K562 (cell line): ENCODE results near the gene PAK1IP1. TPM values are rescaled to one million over a fixed set of nuclear protein-coding genes. Genes with fewer than 3 reads are reported as not detected.

ENCODE experiments used
- CHD7 ChIP-seq: fragments of 200-600 bp; sonication (generic); IDR thresholded peaks from one replicate; pipeline ENCODE4 v1.6.1; 2012; ENCODE audit warnings: mild to moderate bottlenecking, low read depth, low read length, inconsistent platforms
- ILK ChIP-seq: fragments of 450-650 bp; IDR thresholded peaks from 2 replicates; pipeline ENCODE4 v1.6.1; 2016; ENCODE audit warnings: missing genetic modification characterization, low read depth, mild to moderate bottlenecking, missing compliant biosample characterization, moderate library complexity, borderline replicate concordance
- KDM4B ChIP-seq, 2 experiments: fragments of 450-650 bp in 1 of 2; sonication (generic) in 1 of 2; IDR thresholded peaks; 2 replicates each; pipeline ENCODE4 v1.6.1; 2016 to 2017; ENCODE audit warnings: borderline replicate concordance in 2 of 2, antibody characterized with exemption in 1 of 2, low read depth in 1 of 2, mild to moderate bottlenecking in 1 of 2
- KLF16 ChIP-seq: IDR thresholded peaks from 2 replicates; pipeline ENCODE4 v1.6.1; 2016; ENCODE audit warnings: antibody characterized with exemption
- MAFK ChIP-seq: IDR thresholded peaks from 2 replicates; pipeline ENCODE4 v1.6.1; 2011; ENCODE audit warnings: low read length, improper control_type of control experiment
- MBD1 ChIP-seq: fragments of 250-450 bp; sonication (Bioruptor Pico); IDR thresholded peaks from 2 replicates; pipeline ENCODE4 v1.8.0; 2022; ENCODE audit warnings: inconsistent platforms
- NKRF ChIP-seq: fragments of 450-650 bp; IDR thresholded peaks from 2 replicates; pipeline ENCODE4 v1.6.1; 2016; ENCODE audit warnings: borderline replicate concordance
- PKNOX1 ChIP-seq: fragments of 450-650 bp; IDR thresholded peaks from 2 replicates; pipeline ENCODE4 v1.6.1; 2016
- PRPF4 ChIP-seq: fragments of 200-400 bp; formaldehyde crosslinking; IDR thresholded peaks from one replicate; pipeline ENCODE4 v1.6.1; 2017; ENCODE audit warnings: low read length, low read depth, mild to moderate bottlenecking; ENCODE audit not compliant: insufficient read depth, poor library complexity, severe bottlenecking
- SMAD1 ChIP-seq: fragments of 150-350 bp; IDR thresholded peaks from 2 replicates; pipeline ENCODE4 v1.6.1; 2014; ENCODE audit warnings: low read length, low read depth; ENCODE audit not compliant: partially characterized antibody
- ZNF140 ChIP-seq: fragments of 250-450 bp; sonication (Bioruptor Pico); IDR thresholded peaks from 2 replicates; pipeline ENCODE4 v1.8.0; 2021; ENCODE audit warnings: moderate library complexity, mild to moderate bottlenecking, inconsistent platforms
- ZNF583 ChIP-seq: fragments of 250-450 bp; sonication (Bioruptor Pico); IDR thresholded peaks from 2 replicates; pipeline ENCODE4 v1.4.0; 2020
- polyA plus RNA-seq, 8 experiments: library from polyadenylated mRNA; depleted of rRNA in 4 of 8; stranded (reverse) in 5 of 8; unstranded in 3 of 8; fragments of >200 nt; fragmentation: Nextera tagmentation in 2 of 8; fragmentation: Illumina TruSeq in 1 of 8; extraction: Ambion mirVana in 2 of 8; extraction: Trizol in 1 of 8; gene quantifications; 2 replicates each; pipeline versions ENCODE4 v1.2.1 to v1.2.3, GENCODE V29; 2011 to 2014; ENCODE audit warnings: inconsistent platforms in 1 of 8, missing spikeins in 1 of 8
- total RNA-seq, 7 experiments: library from RNA; depleted of rRNA in 6 of 7; stranded (reverse); fragments of >200 nt in 6 of 7; fragmentation: Illumina TruSeq in 2 of 7; extraction: Trizol in 2 of 7; gene quantifications; 2 replicates each; pipeline versions ENCODE4 v1.2.1 to v1.2.3, GENCODE V29; 2011 to 2021; ENCODE audit warnings: low replicate concordance in 1 of 7

PAK1IP1 gene
- total and polyA plus RNA-seq, 9 of the 15 experiments (the other 6 are each of a cell fraction or from before 2014, with no cell fraction given): 50.0 to 200 (median 87.0) TPM

- TF ChIP-seq NKRF: no peak
- no peak for TF ChIP-seq KDM4B (IDR thresholded peaks at IDR 0.05; ENCODE audit: borderline replicate concordance in 2 of 2, low read depth in 1 of 2)
- TF ChIP-seq ILK (tag): peak; percentile 78
- TF ChIP-seq ZNF140 (CRISPR knock-in tag): no peak
- TF ChIP-seq CHD7: no peak
- TF ChIP-seq PKNOX1: no peak
- TF ChIP-seq MBD1 (CRISPR knock-in tag): no peak
- TF ChIP-seq ZNF583 (CRISPR knock-in tag): peak; percentile 95; the same call in 1 of the 2 replicates
- no peak for TF ChIP-seq SMAD1
- TF ChIP-seq PRPF4: no peak
- no peak for TF ChIP-seq MAFK
- no peak for TF ChIP-seq KLF16
Measured at GRCh38 chr6:10662207-10662606, 32.6 kb upstream of the PAK1IP1 start (continued).
